OCI-LY1 (cell line): Measurements from ENCODE around the gene FAM111B.

ENCODE experiments used
- CTCF ChIP-seq: fragments of 200-600 bp; sonication (generic), shearing (Covaris generic); IDR thresholded peaks from 2 replicates; pipeline ENCODE4 v1.5.1; 2017; ENCODE audit warnings: mild to moderate bottlenecking, antibody characterized with exemption, low read length, moderate library complexity, mixed read lengths
- EZH2 ChIP-seq: fragments of 200-600 bp; sonication (generic), shearing (Covaris generic); IDR thresholded peaks from 2 replicates; pipeline ENCODE4 v1.8.0; 2017; ENCODE audit warnings: borderline replicate concordance, mixed run types, mild to moderate bottlenecking, antibody characterized with exemption, low read length, moderate library complexity, mixed read lengths

GRCh38 chr11:59157433-59157832 is 50.4 kb downstream of the FAM111B start:
- TF ChIP-seq CTCF (no peak), EZH2 (no peak)
